ENCODE measurements around the gene TBPL2.
"Not testable (repeated sequence)": the region's sequence is repeated elsewhere in the genome, so short reads cannot be mapped to it uniquely, and the experiment has no call there.

TBPL2 gene

GRCh38 chr14:55399852-55400251, 40.6 kb downstream of the TBPL2 start:
- no peak for DNase-seq

GRCh38 chr14:55399183-55399582, 41.2 kb downstream of the TBPL2 start:
- no peak for DNase-seq

DNA sequence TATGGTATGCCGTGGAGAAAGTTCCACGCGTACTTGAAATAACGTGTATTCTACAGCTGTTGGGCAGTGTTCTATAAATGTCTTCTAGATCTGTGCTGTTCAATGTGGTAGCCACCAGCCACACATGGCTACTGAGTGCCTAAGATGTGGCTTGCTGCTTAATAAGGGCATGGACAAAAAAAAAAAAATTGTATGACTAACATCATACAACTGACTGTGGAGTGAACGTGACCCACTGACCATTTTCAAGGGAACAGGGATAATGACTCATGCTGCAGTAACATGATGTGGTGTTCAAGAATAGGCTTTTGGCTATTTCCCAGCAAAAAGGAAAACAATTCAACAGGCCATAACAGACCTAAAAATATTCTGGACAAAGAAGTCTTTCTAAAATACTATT, 41.7 kb downstream of the TBPL2 start:
- no peak for DNase-seq

GRCh38 chr14:55389330-55389729, 51.1 kb downstream of the TBPL2 start:
- no peak for DNase-seq

DNA sequence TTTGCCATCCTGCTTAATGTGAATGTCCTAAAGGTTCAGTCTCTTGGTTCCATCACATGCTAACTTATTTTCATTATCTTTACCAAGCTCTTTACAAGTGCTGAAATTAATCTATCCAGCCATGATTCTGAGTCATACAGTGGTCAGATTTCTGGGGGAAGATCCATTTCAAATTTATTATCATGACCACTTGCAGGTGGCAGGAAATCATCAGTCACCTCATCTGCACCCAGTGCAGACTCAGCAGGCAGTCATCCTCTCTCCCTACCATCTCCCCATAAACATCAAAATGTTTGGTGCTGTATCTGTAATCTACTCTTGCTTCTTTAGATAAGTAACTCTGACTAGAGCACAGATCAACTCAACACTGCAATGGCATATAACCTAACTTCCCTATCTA, 52.3 kb downstream of the TBPL2 start:
- DNase-seq, result no peak

GRCh38 chr14:55387121-55387520, 53.3 kb downstream of the TBPL2 start:
- DNase-seq, result no peak

DNA sequence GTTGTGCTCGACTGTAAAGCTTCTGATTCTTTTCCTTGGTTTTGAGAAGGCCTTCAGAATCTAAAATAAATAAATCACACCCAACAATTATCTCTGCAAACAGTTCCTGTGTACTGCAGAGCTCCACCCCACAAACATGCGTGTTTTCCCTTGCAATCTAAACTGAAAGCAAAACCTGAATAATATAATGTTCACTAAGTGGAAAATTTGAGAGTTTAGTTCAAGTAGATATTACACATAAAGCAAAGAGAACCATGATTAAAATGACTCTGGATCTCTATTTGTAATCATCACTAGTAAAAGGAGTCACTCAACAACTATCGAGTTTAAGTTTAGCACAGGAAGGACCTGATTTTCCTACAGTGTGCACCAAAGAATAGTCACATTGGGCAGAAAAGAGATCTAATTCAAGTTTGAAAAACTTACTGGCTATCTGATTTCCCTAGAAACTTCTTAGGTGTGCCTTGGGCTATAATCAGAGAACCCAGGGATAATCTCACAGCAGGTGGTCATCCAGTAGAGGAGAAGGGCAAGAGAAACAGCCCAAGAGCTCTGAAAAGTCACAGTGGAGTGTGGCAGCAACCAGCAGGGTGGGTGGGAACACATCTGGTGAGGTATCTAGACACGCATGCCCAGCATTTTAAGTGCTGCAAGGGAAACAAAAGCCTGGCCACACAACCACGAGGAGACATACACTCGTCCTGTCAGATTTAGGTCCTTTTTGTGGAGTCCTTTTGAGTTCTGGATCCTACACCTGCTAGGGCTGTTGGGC, 54.2 kb downstream of the TBPL2 start:
- DNase-seq, result no peak

DNA sequence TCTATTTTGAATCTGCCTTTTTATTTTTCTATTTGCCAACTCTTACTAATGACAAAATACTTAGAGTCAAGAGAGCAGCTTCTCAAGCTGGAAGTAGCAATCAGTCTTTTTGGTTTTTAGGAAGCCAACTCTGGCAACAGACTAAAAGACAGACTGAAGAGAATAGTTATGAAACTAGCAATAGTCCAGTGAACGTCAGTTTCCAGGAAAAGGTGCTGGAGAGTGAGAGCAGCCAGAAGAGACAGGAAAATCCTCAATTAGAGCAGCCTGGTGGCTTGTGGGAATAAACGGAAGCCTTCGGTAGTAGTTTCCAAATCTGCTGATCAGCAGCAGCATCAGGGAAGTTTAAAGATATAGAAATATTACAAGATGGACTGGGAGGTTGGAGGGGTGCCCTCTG, 55.9 kb downstream of the TBPL2 start:
- DNase-seq, result no peak

DNA sequence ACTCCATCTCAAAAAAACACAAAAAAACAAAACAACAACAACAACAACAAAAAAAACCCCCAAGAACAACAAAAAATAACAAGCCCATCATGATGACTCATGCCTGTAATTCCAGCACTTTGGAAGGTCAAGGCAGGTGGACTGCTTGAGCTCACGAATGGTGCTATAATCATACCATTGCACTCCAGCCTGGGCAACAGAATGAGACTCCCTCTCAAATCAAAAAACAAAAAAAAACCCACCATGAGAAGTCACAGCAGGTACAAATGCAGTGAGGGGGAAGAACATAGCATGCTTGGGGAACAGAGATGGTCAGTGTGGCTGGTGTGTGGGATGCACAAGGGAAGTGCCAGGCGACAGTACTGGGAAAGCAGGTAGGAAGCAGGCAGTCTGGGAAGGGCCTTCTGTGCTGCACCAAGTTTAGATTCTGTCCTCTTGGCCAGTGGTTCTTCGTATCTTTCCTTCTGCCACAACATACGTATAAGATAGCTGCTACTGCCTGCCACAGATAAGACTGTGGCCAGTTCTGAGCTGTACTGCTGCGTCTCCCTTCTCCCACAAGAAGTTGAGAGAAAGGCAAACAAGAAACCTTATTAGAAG, 56.8 kb downstream of the TBPL2 start:
- DNase-seq, result no peak

DNA sequence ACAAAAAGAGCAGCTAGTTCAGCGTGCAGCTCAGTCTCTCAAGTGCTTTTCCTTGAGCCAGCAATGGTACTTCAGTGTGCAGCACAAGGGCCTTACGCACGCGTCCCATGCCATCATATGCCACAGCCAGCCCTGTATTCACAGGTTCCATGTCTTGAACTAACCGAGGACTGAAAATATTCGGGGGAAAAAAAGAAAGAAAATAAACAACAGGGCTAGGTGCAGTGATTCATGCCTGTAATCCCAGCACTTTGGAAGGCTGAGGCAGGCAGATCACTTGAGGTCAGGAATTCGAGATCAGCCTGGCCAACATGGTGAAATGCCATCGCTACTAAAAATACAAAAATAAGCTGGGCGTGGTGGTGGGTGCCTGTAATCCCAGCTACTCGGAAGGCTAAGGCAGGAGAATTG, 57.4 kb downstream of the TBPL2 start:
- DNase-seq, result not testable (repeated sequence)

DNA sequence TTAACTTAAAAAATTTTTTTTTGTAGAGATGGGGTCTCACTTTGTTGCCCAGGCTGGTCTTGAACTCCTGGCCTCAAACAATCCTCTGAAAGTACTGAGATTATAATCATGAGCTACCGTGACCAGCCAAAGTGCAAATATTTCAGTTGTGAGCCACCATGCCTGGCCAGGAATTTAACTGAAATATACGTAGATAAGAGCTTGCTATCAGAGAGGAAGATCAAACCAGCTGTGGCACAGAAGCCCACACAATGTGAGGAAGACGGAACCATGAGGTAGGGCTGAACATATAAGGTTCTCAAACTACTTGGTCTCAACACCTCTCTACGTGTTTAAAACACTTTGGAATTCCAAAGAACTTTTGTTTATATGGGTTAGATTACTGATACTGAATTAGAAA, 57.9 kb downstream of the TBPL2 start:
- no peak for DNase-seq

DNA sequence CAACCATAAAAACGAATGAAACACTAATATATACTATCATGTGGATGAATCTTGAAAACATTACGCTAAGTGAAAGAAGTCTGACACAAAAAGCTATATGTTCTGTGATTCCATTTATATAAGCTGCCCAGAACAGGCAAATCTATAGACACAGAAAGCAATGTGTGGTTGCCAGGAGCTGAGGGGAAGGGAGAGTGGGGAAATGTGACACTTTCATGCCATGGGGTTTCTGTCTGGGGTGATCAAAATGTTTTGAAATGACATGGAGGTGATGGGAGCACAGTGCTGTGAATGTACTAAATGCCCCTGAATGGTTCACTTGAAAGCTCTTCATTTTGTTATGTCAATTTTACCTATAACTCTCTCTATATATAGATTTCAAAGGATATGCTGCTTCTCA, 58.9 kb downstream of the TBPL2 start:
- DNase-seq, result no peak

- no peak for DNase-seq
Measured at GRCh38 chr14:55381040-55381439, 59.4 kb downstream of the TBPL2 start.

DNA sequence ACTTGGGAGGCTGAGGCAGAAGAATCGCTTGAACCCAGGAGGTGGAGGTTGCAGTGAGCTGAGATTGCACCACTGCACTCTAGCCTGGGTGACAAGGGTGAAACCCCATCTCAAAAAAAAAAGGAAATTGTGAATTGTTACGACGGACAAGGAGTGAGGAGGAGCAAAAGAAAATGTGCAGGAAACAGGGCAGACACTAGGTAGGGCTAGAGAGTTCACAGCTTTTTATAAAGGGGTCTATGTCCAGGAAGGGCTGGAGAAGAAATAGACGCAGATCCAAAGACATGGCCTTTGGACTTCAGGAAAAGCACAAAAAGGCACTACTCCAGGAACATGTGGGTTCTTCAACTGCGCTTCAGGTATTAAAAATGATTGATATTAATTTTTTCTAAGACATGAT, 63.2 kb downstream of the TBPL2 start:
- no peak for DNase-seq

DNA sequence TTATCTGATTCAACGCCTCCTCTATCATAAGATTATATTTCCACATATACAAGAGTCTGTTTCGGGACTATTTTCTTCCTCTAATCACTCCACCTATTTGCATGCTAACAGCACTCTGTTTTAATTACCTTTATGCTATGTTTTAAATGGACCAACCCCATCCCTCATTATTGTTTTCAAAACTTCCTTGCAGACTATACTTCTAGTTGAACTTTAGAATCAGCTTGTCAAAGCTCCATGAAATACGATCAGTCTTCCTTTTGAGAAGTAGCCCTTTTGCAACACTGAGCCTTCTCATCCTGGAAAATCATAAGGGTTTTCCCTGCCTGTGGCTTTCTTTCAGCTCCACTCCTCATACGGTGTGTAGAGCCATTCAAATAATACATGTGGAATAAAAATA, 65.6 kb downstream of the TBPL2 start:
- DNase-seq, result no peak

- DNase-seq, result no peak
Measured at GRCh38 chr14:55373784-55374705, 66.4 kb downstream of the TBPL2 start.

GRCh38 chr14:55372825-55373224, 67.6 kb downstream of the TBPL2 start:
- no peak for DNase-seq

DNA sequence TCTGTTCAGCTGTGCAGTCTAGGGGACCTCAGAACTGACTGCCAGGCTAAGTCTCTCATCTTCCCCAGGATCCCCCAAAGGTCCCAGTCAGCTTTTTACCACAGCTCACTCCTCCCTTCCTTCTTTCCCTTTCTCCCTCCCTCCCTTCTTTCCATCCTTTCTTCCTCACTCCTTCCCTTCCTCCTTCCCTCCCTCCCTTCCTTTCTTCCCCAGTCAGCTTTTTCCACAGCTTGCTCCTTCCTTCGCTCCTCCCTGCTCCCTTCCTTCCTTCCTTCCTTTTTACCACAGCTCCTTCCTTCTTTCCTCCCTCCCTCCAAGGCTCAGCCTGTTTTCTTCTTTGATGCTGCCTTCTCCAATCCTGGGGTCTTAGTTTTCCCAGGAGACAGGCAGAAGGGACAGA, 68.0 kb downstream of the TBPL2 start:
- DNase-seq, result no peak

- DNase-seq, result no peak
Measured at GRCh38 chr14:55370883-55371455, 69.4 kb downstream of the TBPL2 start.

- DNase-seq, result no peak
Measured at GRCh38 chr14:55366271-55366670, 74.1 kb downstream of the TBPL2 start.

Data from NCI-H1105 treated with DMSO at 0.1 percent for 48 hours (cell line).